ENCODE data around the gene DAND5. TPM values are rescaled to one million over a fixed set of nuclear protein-coding genes. Genes with fewer than 3 reads are reported as not detected.

The DAND5 gene
- total and polyA plus RNA-seq, 3 experiments from 2014 or later, result not detected

GRCh38 chr19:13020002-13020414 lies 50.6 kb downstream of the DAND5 start:
- ChIA-PET CTCF (no interaction called here), POLR2A (no interaction called here)
- Histone ChIP-seq H3K27ac (ENCODE audit: low read depth, low read length) (no peak overlapping the region), H3K4me1 (ENCODE audit: insufficient read depth, low read length) (peaks cover 20% of the 10 kb centered on the region), H3K9me3 (ENCODE audit: low read length) (no peaks in the 10 kb centered on the region), H3K36me3 (ENCODE audit: insufficient read depth, low read length) (no peaks in the 10 kb centered on the region), H3K27me3 (ENCODE audit: insufficient read depth, low read length, poor library complexity, severe bottlenecking) (peaks cover 17% of the 10 kb centered on the region), H3K4me3 (ENCODE audit: low read length) (no peak overlapping the region)
- Mint-ChIP-seq H3K4me1 (peaks cover 14 to 25% (median 21%) of the 10 kb centered on the region in 3 donors), H3K27me3 (peaks cover 38 to 67% of the 10 kb centered on the region in 2 donors), H3K36me3 (no peaks in the 10 kb centered on the region), H3K27ac (peak overlapping the region in 1 of 8 donors; percentile 58), H3K4me3 (peak overlapping the region in 1 of 7 donors; percentile 18), H3K9me3 (no peaks in the 10 kb centered on the region)
- DNase-seq, result no peak

GRCh38 chr19:13022111-13022858 lies 52.9 kb downstream of the DAND5 start:
- Histone ChIP-seq H3K4me3 (ENCODE audit: low read length) (no peak overlapping the region), H3K27ac (ENCODE audit: low read depth, low read length) (peak overlapping the region; percentile 61), H3K36me3 (ENCODE audit: insufficient read depth, low read length) (no peaks in the 10 kb centered on the region), H3K4me1 (ENCODE audit: insufficient read depth, low read length) (peaks cover 20% of the 10 kb centered on the region), H3K27me3 (ENCODE audit: insufficient read depth, low read length, poor library complexity, severe bottlenecking) (peaks cover 21% of the 10 kb centered on the region), H3K9me3 (ENCODE audit: low read length) (no peaks in the 10 kb centered on the region)
- H3K36me3 Mint-ChIP-seq, result no peaks in the 10 kb centered on the region
- no peak for DNase-seq
- peaks cover 14 to 34% (median 22%) of the 10 kb centered on the region in 3 donors for H3K4me1 Mint-ChIP-seq
- ChIA-PET CTCF (interaction anchor here (1.3 to 1.6 kb wide), 2 partner anchors 45 to 57 kb away, joined by 3 to 5 read pairs; no protein-coding TSS in a partner anchor), POLR2A (no interaction called here)
- H3K9me3 Mint-ChIP-seq, result no peaks in the 10 kb centered on the region
- no peak overlapping the region for H3K27ac Mint-ChIP-seq
- peaks cover 39 to 70% of the 10 kb centered on the region in 2 donors for H3K27me3 Mint-ChIP-seq
- H3K4me3 Mint-ChIP-seq, result peak overlapping the region in 5 of 7 donors; percentile 4 to 58 (median 24)

- H3K9me3 Mint-ChIP-seq, result no peaks in the 10 kb centered on the region
- no peak for DNase-seq
- ChIA-PET POLR2A (interaction anchor here (0.7 kb wide), 1 partner anchor 21 kb away, joined by 4 read pairs; no protein-coding TSS in a partner anchor), CTCF (interaction anchor here (0.7 kb wide), 1 partner anchor 43 kb away, joined by 3 read pairs; no protein-coding TSS in a partner anchor)
- H3K4me1 ChIP-seq (ENCODE audit: insufficient read depth, low read length), result peaks cover 20% of the 10 kb centered on the region
- H3K4me3 Mint-ChIP-seq, result peak overlapping the region; percentile 12 to 80 (median 70)
- H3K27ac Mint-ChIP-seq, result peak overlapping the region in 4 of 8 donors; percentile 15 to 87 (median 28)
- no peaks in the 10 kb centered on the region for H3K9me3 ChIP-seq (ENCODE audit: low read length)
- H3K27me3 ChIP-seq (ENCODE audit: insufficient read depth, low read length, poor library complexity, severe bottlenecking), result peaks cover 21% of the 10 kb centered on the region
- no peaks in the 10 kb centered on the region for H3K36me3 ChIP-seq (ENCODE audit: insufficient read depth, low read length)
- peaks cover 14 to 34% (median 22%) of the 10 kb centered on the region in 3 donors for H3K4me1 Mint-ChIP-seq
- no peaks in the 10 kb centered on the region for H3K36me3 Mint-ChIP-seq
- peak overlapping the region; percentile 45 for H3K4me3 ChIP-seq (ENCODE audit: low read length)
- peaks cover 34 to 63% of the 10 kb centered on the region in 2 donors for H3K27me3 Mint-ChIP-seq
- H3K27ac ChIP-seq (ENCODE audit: low read depth, low read length), result peak overlapping the region; percentile 61
Observed at GRCh38 chr19:13022859-13023636, 53.7 kb downstream of the DAND5 start.

- Mint-ChIP-seq H3K4me3 (peak overlapping the region in 6 of 7 donors; percentile 12 to 87 (median 72)), H3K4me1 (peaks cover 14 to 34% (median 22%) of the 10 kb centered on the region in 3 donors), H3K27ac (peak overlapping the region in 3 of 8 donors; percentile 27 to 87 (median 29)), H3K27me3 (peaks cover 38 to 64% of the 10 kb centered on the region in 2 donors), H3K9me3 (no peaks in the 10 kb centered on the region), H3K36me3 (no peaks in the 10 kb centered on the region)
- no peaks in the 10 kb centered on the region for H3K9me3 ChIP-seq (ENCODE audit: low read length)
- ChIA-PET POLR2A (interaction anchor here (0.7 to 0.8 kb wide), 2 partner anchors 10 to 21 kb away, joined by 3 to 4 read pairs; no protein-coding TSS in a partner anchor), CTCF (interaction anchor here (0.7 kb wide), 1 partner anchor 44 kb away, joined by 3 read pairs; no protein-coding TSS in a partner anchor)
- no peak for DNase-seq
- H3K4me3 ChIP-seq (ENCODE audit: low read length), result no peak overlapping the region
- H3K27ac ChIP-seq (ENCODE audit: low read depth, low read length), result no peak overlapping the region
- peaks cover 20% of the 10 kb centered on the region for H3K4me1 ChIP-seq (ENCODE audit: insufficient read depth, low read length)
- peaks cover 21% of the 10 kb centered on the region for H3K27me3 ChIP-seq (ENCODE audit: insufficient read depth, low read length, poor library complexity, severe bottlenecking)
- H3K36me3 ChIP-seq (ENCODE audit: insufficient read depth, low read length), result no peaks in the 10 kb centered on the region
Observed at GRCh38 chr19:13023656-13024055, 54.3 kb downstream of the DAND5 start.

Other genes starting within 250 kb of the DAND5 start
- gene TNPO2, start 245.6 kb upstream of the DAND5 start, total RNA-seq, result 100 to 1,000 TPM; 148 TPM
- gene TNPO2, start 245.6 kb upstream of the DAND5 start, polyA plus RNA-seq, result 3.4 TPM
- 100 to 1,000 TPM; 243 to 247 TPM for gene TRIR, start 234.9 kb upstream of the DAND5 start, total RNA-seq
- gene TRIR, start 234.9 kb upstream of the DAND5 start, polyA plus RNA-seq, result 248 TPM
- 100 to 1,000 TPM in 1 of 2 experiments, 10 to 100 TPM in 1; 96.9 to 101 TPM for gene GET3, start 232.1 kb upstream of the DAND5 start, total RNA-seq
- gene GET3, start 232.1 kb upstream of the DAND5 start, polyA plus RNA-seq, result 72.5 TPM
- gene BEST2, start 217.8 kb upstream of the DAND5 start, total RNA-seq, result not detected
- gene BEST2, start 217.8 kb upstream of the DAND5 start, polyA plus RNA-seq, result not detected
- gene HOOK2, start 194.0 kb upstream of the DAND5 start, total RNA-seq, result 10 to 100 TPM in 1 of 2 experiments, 1 to 10 TPM in 1; 9.8 to 11.4 TPM
- 2.9 TPM for gene HOOK2, start 194.0 kb upstream of the DAND5 start, polyA plus RNA-seq
- 100 to 1,000 TPM; 249 to 259 TPM for gene JUNB, start 178.1 kb upstream of the DAND5 start, total RNA-seq
- 1,529 TPM for gene JUNB, start 178.1 kb upstream of the DAND5 start, polyA plus RNA-seq
- gene PRDX2, start 167.8 kb upstream of the DAND5 start, total RNA-seq, result 100 to 1,000 TPM; 183 to 184 TPM
- gene PRDX2, start 167.8 kb upstream of the DAND5 start, polyA plus RNA-seq, result 257 TPM
- 10 to 100 TPM; 24.6 to 31.0 TPM for gene THSD8, start 167.5 kb upstream of the DAND5 start, total RNA-seq
- gene THSD8, start 167.5 kb upstream of the DAND5 start, polyA plus RNA-seq, result not detected
- 10 to 100 TPM; 51.5 to 62.4 TPM for gene RNASEH2A, start 163.0 kb upstream of the DAND5 start, total RNA-seq
- 24.1 TPM for gene RNASEH2A, start 163.0 kb upstream of the DAND5 start, polyA plus RNA-seq
- not detected for gene RTBDN, start 135.0 kb upstream of the DAND5 start, total RNA-seq
- gene RTBDN, start 135.0 kb upstream of the DAND5 start, polyA plus RNA-seq, result not detected
- under 1 TPM; 0.24 to 0.38 TPM for gene MAST1, start 131.1 kb upstream of the DAND5 start, total RNA-seq
- gene MAST1, start 131.1 kb upstream of the DAND5 start, polyA plus RNA-seq, result 1.2 TPM
- gene DNASE2, start 88.1 kb upstream of the DAND5 start, total RNA-seq, result 10 to 100 TPM; 20.7 to 22.4 TPM
- gene DNASE2, start 88.1 kb upstream of the DAND5 start, polyA plus RNA-seq, result 61.6 TPM
- gene KLF1, start 82.4 kb upstream of the DAND5 start, total RNA-seq, result under 1 TPM; 0.84 to 0.90 TPM
- gene KLF1, start 82.4 kb upstream of the DAND5 start, polyA plus RNA-seq, result not detected
- gene GCDH, start 78.4 kb upstream of the DAND5 start, total RNA-seq, result 10 to 100 TPM; 59.4 to 60.1 TPM
- gene GCDH, start 78.4 kb upstream of the DAND5 start, polyA plus RNA-seq, result 19.7 TPM
- 1 to 10 TPM; 1.5 to 2.1 TPM for gene SYCE2, start 50.3 kb upstream of the DAND5 start, total RNA-seq
- not detected for gene SYCE2, start 50.3 kb upstream of the DAND5 start, polyA plus RNA-seq
- 100 to 1,000 TPM; 188 to 192 TPM for gene FARSA, start 35.9 kb upstream of the DAND5 start, total RNA-seq
- 64.5 TPM for gene FARSA, start 35.9 kb upstream of the DAND5 start, polyA plus RNA-seq
- gene CALR, start 31.0 kb upstream of the DAND5 start, total RNA-seq, result 100 to 1,000 TPM; 832 to 843 TPM
- 174 TPM for gene CALR, start 31.0 kb upstream of the DAND5 start, polyA plus RNA-seq
- gene RAD23A, start 23.7 kb upstream of the DAND5 start, total RNA-seq, result 100 to 1,000 TPM; 227 to 230 TPM
- 115 TPM for gene RAD23A, start 23.7 kb upstream of the DAND5 start, polyA plus RNA-seq
- 10 to 100 TPM; 37.3 to 38.6 TPM for gene GADD45GIP1, start 12.4 kb upstream of the DAND5 start, total RNA-seq
- 64.1 TPM for gene GADD45GIP1, start 12.4 kb upstream of the DAND5 start, polyA plus RNA-seq
- gene NFIX, start 25.9 kb downstream of the DAND5 start, total RNA-seq, result 1 to 10 TPM; 2.3 to 2.8 TPM
- 0.94 TPM for gene NFIX, start 25.9 kb downstream of the DAND5 start, polyA plus RNA-seq
- gene LYL1, start 133.3 kb downstream of the DAND5 start, total RNA-seq, result 1 to 10 TPM; 2.3 to 2.5 TPM
- 4.1 TPM for gene LYL1, start 133.3 kb downstream of the DAND5 start, polyA plus RNA-seq
- gene TRMT1, start 147.2 kb downstream of the DAND5 start, total RNA-seq, result 100 to 1,000 TPM; 138 TPM
- gene TRMT1, start 147.2 kb downstream of the DAND5 start, polyA plus RNA-seq, result 18.2 TPM
- gene NACC1, start 148.7 kb downstream of the DAND5 start, total RNA-seq, result 100 to 1,000 TPM in 1 of 2 experiments, 10 to 100 TPM in 1; 89.9 to 111 TPM
- 3.9 TPM for gene NACC1, start 148.7 kb downstream of the DAND5 start, polyA plus RNA-seq
- gene STX10, start 180.8 kb downstream of the DAND5 start, total RNA-seq, result 10 to 100 TPM; 60.9 to 63.7 TPM
- gene STX10, start 180.8 kb downstream of the DAND5 start, polyA plus RNA-seq, result 58.7 TPM
- gene IER2, start 180.8 kb downstream of the DAND5 start, total RNA-seq, result 100 to 1,000 TPM; 102 to 111 TPM
- gene IER2, start 180.8 kb downstream of the DAND5 start, polyA plus RNA-seq, result 277 TPM

Data from CD8-positive, alpha-beta memory T cell (primary cell).